HCT116 (cell line): ENCODE results near the gene SYNJ2.

ENCODE experiments used
- CTCF ChIP-seq, 3 experiments: fragments of 200-600 bp in 1 of 3; sonication (generic) in 1 of 3; IDR thresholded peaks in 2 of 3; conservative IDR thresholded peaks in 1 of 3; 2 replicates each; pipeline ENCODE4 v1.5.1; 2012 to 2017; ENCODE audit warnings: low read depth in 2 of 3, low read length in 2 of 3, antibody characterized with exemption in 1 of 3, borderline replicate concordance in 1 of 3, control low read depth in 1 of 3, mild to moderate bottlenecking in 1 of 3, mixed read lengths in 1 of 3, mixed run types in 1 of 3, moderate library complexity in 1 of 3; ENCODE audit not compliant: insufficient read depth in 1 of 3
- EZH2 ChIP-seq: fragments of 200-600 bp; sonication (generic); IDR thresholded peaks from 2 replicates; pipeline ENCODE4 v1.6.1; 2017; ENCODE audit warnings: antibody characterized with exemption, mixed run types
- EZH2phosphoT487 ChIP-seq: fragments of 200-600 bp; IDR thresholded peaks from 2 replicates; pipeline ENCODE4 v1.6.1; 2018; ENCODE audit warnings: antibody characterized with exemption, borderline replicate concordance
- JUND ChIP-seq: IDR thresholded peaks from 2 replicates; pipeline ENCODE4 v1.6.1; 2012
- MAX ChIP-seq: IDR thresholded peaks from 2 replicates; pipeline ENCODE4 v1.6.1; 2012
- POLR2A ChIP-seq: IDR thresholded peaks from 2 replicates; pipeline ENCODE4 v1.7.0; 2011; ENCODE audit warnings: borderline replicate concordance; ENCODE audit not compliant: insufficient read depth, insufficient read length; ENCODE audit errors: extremely low read depth
- POLR2AphosphoS5 ChIP-seq: IDR thresholded peaks from 2 replicates; pipeline ENCODE4 v1.6.1; 2011; ENCODE audit warnings: mild to moderate bottlenecking, low read depth, low read length, moderate library complexity
- REST ChIP-seq: IDR thresholded peaks from 2 replicates; pipeline ENCODE4 v1.6.1; 2012; ENCODE audit warnings: low read depth
- YY1 ChIP-seq: IDR thresholded peaks from 2 replicates; pipeline ENCODE4 v1.6.1; 2011; ENCODE audit warnings: low read length, low read depth, moderate library complexity, mild to moderate bottlenecking; ENCODE audit not compliant: insufficient replicate concordance; ENCODE audit errors: extremely low read depth
- ZFX ChIP-seq: fragments of 450-650 bp; IDR thresholded peaks from 2 replicates; pipeline ENCODE4 v1.6.1; 2017

- TF ChIP-seq CTCF (IDR thresholded peaks at IDR 0.05 in 2 of 3, conservative IDR thresholded peaks at IDR 0.05 in 1 of 3; ENCODE audit: borderline replicate concordance in 1 of 3, insufficient read depth in 1 of 3, low read depth in 2 of 3, low read length in 2 of 3), result no peak
- no peak for TF ChIP-seq EZH2
- TF ChIP-seq POLR2A, result no peak
- TF ChIP-seq REST, result no peak
- TF ChIP-seq POLR2AphosphoS5, result no peak
- TF ChIP-seq JUND, result no peak
- no peak for TF ChIP-seq YY1
- TF ChIP-seq EZH2phosphoT487, result no peak
- no peak for TF ChIP-seq MAX
- no peak for TF ChIP-seq ZFX
Observed at GRCh38 chr6:158070513-158070912, 88.8 kb downstream of the SYNJ2 start.
